GM12878 (cell line): ENCODE results near the gene RIIAD1. TPM values are rescaled to one million over a fixed set of nuclear protein-coding genes. Genes with fewer than 3 reads are reported as not detected.

Source experiments
- ATAC-seq: fragments of 200-7000 bp; cut with Tn5 transposase; 3 replicates; pipeline ENCODE4 v1.9.1; 2020; ENCODE audit warnings: mild to moderate bottlenecking, moderate library complexity
- BruUV-seq: library from RNA; stranded (reverse); fragments of 400-500 nt; replicated peaks from 2 replicates; lab custom pipeline; 2021; lab: Mats Ljungman, UMichigan
- CTCF ChIA-PET: fragments of 300-600 bp; sonication (Branson Sonifier 250); formaldehyde crosslinking; extraction: SDS; loops from one replicate; lab custom pipeline; 2021; ENCODE audit warnings: inconsistent platforms; lab: Yijun Ruan, JAX
- POLR2A ChIA-PET: fragments of 350-600 bp; formaldehyde crosslinking; extraction: SDS; loops from one replicate; lab custom pipeline; 2021; ENCODE audit warnings: inconsistent platforms; lab: Charles Lee
- RAD21 ChIA-PET: fragments of 300-600 bp; sonication (Branson Sonifier 250); formaldehyde crosslinking; loops from one replicate; lab custom pipeline; 2023; ENCODE audit warnings: antibody characterized with exemption; ENCODE audit not compliant: unreplicated experiment; lab: Charles Lee
- SMC1A ChIA-PET: fragments of 300-600 bp; sonication (Branson Sonifier 250); formaldehyde crosslinking; loops from one replicate; lab custom pipeline; 2023; ENCODE audit not compliant: unreplicated experiment, uncharacterized antibody; lab: Charles Lee
- DNase-seq: peaks from one replicate; pipeline ENCODE4 v3.0.0-alpha.2; 2011; ENCODE audit warnings: low read depth, low spot score
- FAIRE-seq: peaks from 3 replicates; lab custom pipeline; 2011; peaks lifted over from hg19 to GRCh38; lab: Jason Lieb, UNC
- H2AFZ ChIP-seq: 2 replicates; pipeline ENCODE4 v1.6.0; 2011; ENCODE audit warnings: low read depth, low read length, control low read depth; ENCODE audit not compliant: control insufficient read depth
- H3K27ac ChIP-seq: 2 replicates; pipeline ENCODE4 v1.5.1; 2011; ENCODE audit warnings: control low read depth; ENCODE audit not compliant: control insufficient read depth, insufficient read depth
- H3K27me3 ChIP-seq, 2 experiments: replicated peaks in 1 of 2; 2 replicates each; pipeline versions ENCODE4 v1.6.0 to v1.6.1; 2011; ENCODE audit warnings: low read length in 1 of 2; ENCODE audit not compliant: control insufficient read depth in 2 of 2, insufficient read depth in 2 of 2
- H3K36me3 ChIP-seq, 2 experiments: 2 replicates each; pipeline ENCODE4 v1.5.1; 2011; ENCODE audit warnings: low read length in 1 of 2; ENCODE audit not compliant: control insufficient read depth in 2 of 2, insufficient read depth in 2 of 2
- H3K4me1 ChIP-seq: 2 replicates; pipeline ENCODE4 v1.6.1; 2011; ENCODE audit warnings: mild to moderate bottlenecking, low read length, moderate library complexity, mixed read lengths; ENCODE audit not compliant: control insufficient read depth, insufficient read depth
- H3K4me2 ChIP-seq: 2 replicates; pipeline ENCODE4 v1.6.0; 2011; ENCODE audit warnings: control low read depth; ENCODE audit not compliant: control insufficient read depth, insufficient read depth
- H3K4me3 ChIP-seq: fragments of 200-600 bp; sonication (generic); 2 replicates; pipeline ENCODE4 v1.5.1; 2016
- H3K79me2 ChIP-seq: 2 replicates; pipeline ENCODE4 v1.6.0; 2011; ENCODE audit warnings: low read length; ENCODE audit not compliant: control insufficient read depth, insufficient read depth
- H3K9ac ChIP-seq: 2 replicates; pipeline ENCODE4 v1.8.0; 2011; ENCODE audit warnings: low read length, control low read depth, mixed read lengths; ENCODE audit not compliant: control insufficient read depth, insufficient read depth
- H3K9me3 ChIP-seq: replicated peaks from 3 replicates; pipeline ENCODE4 v1.5.1; 2011; ENCODE audit warnings: mild to moderate bottlenecking, low read length; ENCODE audit not compliant: control insufficient read depth, insufficient read depth
- H4K20me1 ChIP-seq: 2 replicates; pipeline ENCODE4 v1.6.0; 2011; ENCODE audit not compliant: control insufficient read depth, insufficient read depth
- KDM1A ChIP-seq: fragments of 200-600 bp; sonication (generic); IDR thresholded peaks from 2 replicates; pipeline ENCODE4 v1.6.1; 2016; ENCODE audit warnings: borderline replicate concordance
- MTA3 ChIP-seq: IDR thresholded peaks from 2 replicates; pipeline ENCODE4 v1.6.1; 2012; ENCODE audit warnings: low read length, inconsistent platforms, borderline replicate concordance
- POLR2A ChIP-seq: IDR thresholded peaks from 2 replicates; pipeline ENCODE4 v1.6.1; 2011; ENCODE audit warnings: low read depth, mild to moderate bottlenecking, low read length
- STAT1 ChIP-seq: fragments of 450-650 bp; conservative IDR thresholded peaks from 2 replicates; pipeline ENCODE4 v1.6.1; 2014; ENCODE audit warnings: antibody characterized with exemption, mild to moderate bottlenecking
- SUPT20H ChIP-seq: IDR thresholded peaks from 2 replicates; pipeline ENCODE4 v1.6.1; 2011; ENCODE audit warnings: low read depth, mild to moderate bottlenecking, low read length, moderate library complexity, borderline replicate concordance; ENCODE audit not compliant: control insufficient read depth
- SUZ12 ChIP-seq: fragments of 200-600 bp; sonication (generic); IDR thresholded peaks from one replicate; pipeline ENCODE4 v1.6.1; 2018; ENCODE audit warnings: antibody characterized with exemption, mild to moderate bottlenecking; ENCODE audit not compliant: unreplicated experiment
- TARDBP ChIP-seq: IDR thresholded peaks from 2 replicates; pipeline ENCODE4 v1.6.1; 2016; ENCODE audit warnings: borderline replicate concordance
- USF2 ChIP-seq: IDR thresholded peaks from 2 replicates; pipeline ENCODE4 v1.6.1; 2011; ENCODE audit warnings: low read depth, low read length, improper control_type of control experiment, borderline replicate concordance
- ZNF24 ChIP-seq: fragments of 450-650 bp; IDR thresholded peaks from 2 replicates; pipeline ENCODE4 v1.6.1; 2017; ENCODE audit warnings: antibody characterized with exemption, mild to moderate bottlenecking
- ZNF384 ChIP-seq: IDR thresholded peaks from 2 replicates; pipeline ENCODE4 v1.6.1; 2012; ENCODE audit warnings: low read depth, mild to moderate bottlenecking, low read length, improper control_type of control experiment, borderline replicate concordance
- WGBS: methylation state at CpG from one replicate; pipeline ENCODE4 v1.1.6; 2016; ENCODE audit warnings: low lambda C conversion rate; ENCODE audit not compliant: insufficient replicate concordance, insufficient coverage; ENCODE audit errors: missing lambda C conversion rate; 5-methylcytosine and 5-hydroxymethylcytosine counted together
- in situ Hi-C: fragments of 300-500 bp; cut with MboI; formaldehyde crosslinking; loops from 9 replicates; pipeline ENCODE4 v1.14.3; 2018; ENCODE audit warnings: mixed read lengths
- intact Hi-C: fragments of 100-400 bp; cut with micrococcal nuclease; formaldehyde crosslinking; loops from one replicate; pipeline ENCODE4 v1.14.2; 2022; ENCODE audit not compliant: unreplicated experiment
- polyA plus RNA-seq, 11 experiments: library from polyadenylated mRNA; depleted of rRNA in 4 of 11; unstranded in 6 of 11; stranded (reverse) in 5 of 11; fragments of >200 nt; fragmentation: Nextera tagmentation in 4 of 11; fragmentation: Illumina TruSeq in 1 of 11; extraction: Ambion mirVana in 4 of 11; extraction: Trizol in 1 of 11; gene quantifications; 1 replicate in 1 of 11; 2 replicates in 10 of 11; pipeline versions ENCODE4 v1.2.1 to v1.2.3, GENCODE V29; 2011 to 2016; ENCODE audit warnings: inconsistent platforms in 2 of 11, missing spikeins in 2 of 11, low read depth in 1 of 11
- total RNA-seq, 4 experiments: library from RNA; depleted of rRNA in 3 of 4; stranded (reverse); fragments of >200 nt in 3 of 4; fragmentation: Illumina TruSeq in 1 of 4; extraction: Trizol in 1 of 4; gene quantifications; 2 replicates each; pipeline versions ENCODE4 v1.2.1 to v1.2.3, GENCODE V29; 2013 to 2021
- TF ChIP-seq, protein P1 (sequence below): IDR thresholded peaks from 2 replicates; pipeline ENCODE4 v1.6.1; 2012; ENCODE audit warnings: low read length, inconsistent platforms
- TF ChIP-seq, protein P2 (sequence below): IDR thresholded peaks from 2 replicates; pipeline ENCODE4 v1.6.1; 2012; ENCODE audit warnings: improper control_type of control experiment, low read depth, low read length; ENCODE audit not compliant: insufficient replicate concordance
- TF ChIP-seq, protein P3 (sequence below): fragments of 450-650 bp; IDR thresholded peaks from 2 replicates; pipeline ENCODE4 v1.6.1; 2014; ENCODE audit warnings: mild to moderate bottlenecking

Gene RIIAD1
- total and polyA plus RNA-seq, 10 of the 15 experiments (the other 5 are each of a cell fraction or from before 2014, with no cell fraction given), result not detected

DNA sequence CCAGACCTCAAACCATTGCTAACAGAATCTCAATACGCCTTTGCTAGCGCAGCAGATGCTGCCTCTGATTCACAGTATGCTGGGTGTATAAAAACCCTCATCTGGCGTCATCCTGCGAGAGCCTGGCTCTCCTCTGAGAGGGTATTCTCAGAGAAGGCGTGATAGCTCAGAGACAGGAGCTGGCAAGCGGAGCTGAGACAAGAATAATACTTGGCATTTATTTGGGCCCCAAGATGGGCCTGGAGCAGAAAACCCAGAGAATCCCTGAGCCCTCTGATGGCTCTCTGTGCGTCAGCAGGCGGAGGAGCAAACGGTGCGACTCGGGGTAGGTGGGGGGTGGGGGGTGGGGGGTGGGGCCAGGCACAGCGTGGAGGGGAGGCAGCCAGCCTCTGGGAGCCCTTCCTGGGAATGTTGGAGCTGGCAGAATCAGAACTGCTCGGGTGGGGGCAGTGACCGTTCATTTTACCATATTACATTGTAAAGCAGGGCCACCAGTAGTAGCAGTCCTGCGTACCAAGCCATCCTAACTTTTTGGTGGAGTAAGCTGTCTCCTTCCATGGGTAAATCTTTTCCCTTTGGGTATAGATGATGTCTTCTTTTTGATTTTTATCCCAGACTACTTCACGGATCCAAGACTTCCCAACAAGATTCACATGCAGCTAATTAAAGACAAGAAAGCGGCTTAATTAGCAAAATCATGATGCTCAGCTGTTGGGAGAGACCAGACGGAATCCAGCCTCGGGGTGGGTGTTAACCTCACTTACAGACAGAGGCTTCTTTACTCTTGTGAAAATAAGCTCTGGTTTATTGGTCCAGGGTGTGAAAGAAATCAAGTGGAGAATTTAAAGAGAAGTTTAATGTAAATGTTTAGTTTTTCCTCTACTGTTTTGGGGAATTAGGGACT lies 7.1 kb downstream of the RIIAD1 start:
- no peak for TF ChIP-seq SUZ12
- TF ChIP-seq, protein P1, sequence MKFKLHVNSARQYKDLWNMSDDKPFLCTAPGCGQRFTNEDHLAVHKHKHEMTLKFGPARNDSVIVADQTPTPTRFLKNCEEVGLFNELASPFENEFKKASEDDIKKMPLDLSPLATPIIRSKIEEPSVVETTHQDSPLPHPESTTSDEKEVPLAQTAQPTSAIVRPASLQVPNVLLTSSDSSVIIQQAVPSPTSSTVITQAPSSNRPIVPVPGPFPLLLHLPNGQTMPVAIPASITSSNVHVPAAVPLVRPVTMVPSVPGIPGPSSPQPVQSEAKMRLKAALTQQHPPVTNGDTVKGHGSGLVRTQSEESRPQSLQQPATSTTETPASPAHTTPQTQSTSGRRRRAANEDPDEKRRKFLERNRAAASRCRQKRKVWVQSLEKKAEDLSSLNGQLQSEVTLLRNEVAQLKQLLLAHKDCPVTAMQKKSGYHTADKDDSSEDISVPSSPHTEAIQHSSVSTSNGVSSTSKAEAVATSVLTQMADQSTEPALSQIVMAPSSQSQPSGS, result no peak
- TF ChIP-seq, protein P2, sequence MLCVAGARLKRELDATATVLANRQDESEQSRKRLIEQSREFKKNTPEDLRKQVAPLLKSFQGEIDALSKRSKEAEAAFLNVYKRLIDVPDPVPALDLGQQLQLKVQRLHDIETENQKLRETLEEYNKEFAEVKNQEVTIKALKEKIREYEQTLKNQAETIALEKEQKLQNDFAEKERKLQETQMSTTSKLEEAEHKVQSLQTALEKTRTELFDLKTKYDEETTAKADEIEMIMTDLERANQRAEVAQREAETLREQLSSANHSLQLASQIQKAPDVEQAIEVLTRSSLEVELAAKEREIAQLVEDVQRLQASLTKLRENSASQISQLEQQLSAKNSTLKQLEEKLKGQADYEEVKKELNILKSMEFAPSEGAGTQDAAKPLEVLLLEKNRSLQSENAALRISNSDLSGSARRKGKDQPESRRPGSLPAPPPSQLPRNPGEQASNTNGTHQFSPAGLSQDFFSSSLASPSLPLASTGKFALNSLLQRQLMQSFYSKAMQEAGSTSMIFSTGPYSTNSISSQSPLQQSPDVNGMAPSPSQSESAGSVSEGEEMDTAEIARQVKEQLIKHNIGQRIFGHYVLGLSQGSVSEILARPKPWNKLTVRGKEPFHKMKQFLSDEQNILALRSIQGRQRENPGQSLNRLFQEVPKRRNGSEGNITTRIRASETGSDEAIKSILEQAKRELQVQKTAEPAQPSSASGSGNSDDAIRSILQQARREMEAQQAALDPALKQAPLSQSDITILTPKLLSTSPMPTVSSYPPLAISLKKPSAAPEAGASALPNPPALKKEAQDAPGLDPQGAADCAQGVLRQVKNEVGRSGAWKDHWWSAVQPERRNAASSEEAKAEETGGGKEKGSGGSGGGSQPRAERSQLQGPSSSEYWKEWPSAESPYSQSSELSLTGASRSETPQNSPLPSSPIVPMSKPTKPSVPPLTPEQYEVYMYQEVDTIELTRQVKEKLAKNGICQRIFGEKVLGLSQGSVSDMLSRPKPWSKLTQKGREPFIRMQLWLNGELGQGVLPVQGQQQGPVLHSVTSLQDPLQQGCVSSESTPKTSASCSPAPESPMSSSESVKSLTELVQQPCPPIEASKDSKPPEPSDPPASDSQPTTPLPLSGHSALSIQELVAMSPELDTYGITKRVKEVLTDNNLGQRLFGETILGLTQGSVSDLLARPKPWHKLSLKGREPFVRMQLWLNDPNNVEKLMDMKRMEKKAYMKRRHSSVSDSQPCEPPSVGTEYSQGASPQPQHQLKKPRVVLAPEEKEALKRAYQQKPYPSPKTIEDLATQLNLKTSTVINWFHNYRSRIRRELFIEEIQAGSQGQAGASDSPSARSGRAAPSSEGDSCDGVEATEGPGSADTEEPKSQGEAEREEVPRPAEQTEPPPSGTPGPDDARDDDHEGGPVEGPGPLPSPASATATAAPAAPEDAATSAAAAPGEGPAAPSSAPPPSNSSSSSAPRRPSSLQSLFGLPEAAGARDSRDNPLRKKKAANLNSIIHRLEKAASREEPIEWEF, result no peak
- TF ChIP-seq SUPT20H, result no peak
- no peak for TF ChIP-seq STAT1
- TF ChIP-seq USF2, result no peak
- no peak for TF ChIP-seq KDM1A
- no peak for TF ChIP-seq POLR2A
- TF ChIP-seq MTA3, result no peak
- TF ChIP-seq ZNF24, result no peak
- TF ChIP-seq, protein P3, sequence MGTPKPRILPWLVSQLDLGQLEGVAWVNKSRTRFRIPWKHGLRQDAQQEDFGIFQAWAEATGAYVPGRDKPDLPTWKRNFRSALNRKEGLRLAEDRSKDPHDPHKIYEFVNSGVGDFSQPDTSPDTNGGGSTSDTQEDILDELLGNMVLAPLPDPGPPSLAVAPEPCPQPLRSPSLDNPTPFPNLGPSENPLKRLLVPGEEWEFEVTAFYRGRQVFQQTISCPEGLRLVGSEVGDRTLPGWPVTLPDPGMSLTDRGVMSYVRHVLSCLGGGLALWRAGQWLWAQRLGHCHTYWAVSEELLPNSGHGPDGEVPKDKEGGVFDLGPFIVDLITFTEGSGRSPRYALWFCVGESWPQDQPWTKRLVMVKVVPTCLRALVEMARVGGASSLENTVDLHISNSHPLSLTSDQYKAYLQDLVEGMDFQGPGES, result no peak
- TF ChIP-seq TARDBP, result no peak
- TF ChIP-seq ZNF384, result no peak
- no peaks in the 10 kb centered on the region; a peak in 1 of 4 replicates for H3K27me3 ChIP-seq
- no peaks in the 10 kb centered on the region for H3K4me1 ChIP-seq
- H3K4me2 ChIP-seq, result no peak overlapping the region
- 27% methylated on average over 19 of the region's 19 CpGs for WGBS
- H3K4me3 ChIP-seq, result no peak overlapping the region
- intact Hi-C loops, result no loop called here
- POLR2A ChIA-PET, result no interaction called here
- in situ Hi-C loops, result no loop called here
- H3K36me3 ChIP-seq, result no peaks in the 10 kb centered on the region
- DNase-seq (no peak), ATAC-seq (no peak), FAIRE-seq (no peak)
- H3K27ac ChIP-seq, result no peak overlapping the region
- H4K20me1 ChIP-seq, result no peaks in the 10 kb centered on the region
- CTCF ChIA-PET, result interaction anchor here (0.9 to 1.9 kb wide), 3 partner anchors 30 to 135 kb away, joined by 3 to 5 read pairs (median 3); no protein-coding TSS in a partner anchor
- no peak overlapping the region for H2AFZ ChIP-seq
- H3K79me2 ChIP-seq, result no peaks in the 10 kb centered on the region
- BruUV-seq, result no TSS peak
- H3K9me3 ChIP-seq, result no peaks in the 10 kb centered on the region
- RAD21 ChIA-PET, result interaction anchor here (1.4 kb wide), 1 partner anchor 284 kb away, joined by 4 read pairs; no protein-coding TSS in a partner anchor
- no peak overlapping the region for H3K9ac ChIP-seq
- SMC1A ChIA-PET, result interaction anchor here (1.4 to 2.1 kb wide), 3 partner anchors 14 to 134 kb away, joined by 3 to 7 read pairs (median 7); no protein-coding TSS in a partner anchor
